Measurements from ENCODE around the gene PTPN22. TPM values are rescaled to one million over a fixed set of nuclear protein-coding genes. Genes with fewer than 3 reads are reported as not detected.

The PTPN22 gene
- total and polyA plus RNA-seq, 9 of the 15 experiments (the other 6 are each of a cell fraction or from before 2014, with no cell fraction given) = 0.45 to 4.6 (median 1.1) TPM

- TF ChIP-seq MITF (IDR thresholded peaks at IDR 0.05) = peak; percentile 80
- peak in 1 of 2 experiments; percentile 92; a peak in 2 of 4 replicates for TF ChIP-seq ZNF639 (CRISPR knock-in tag; conservative IDR thresholded peaks at IDR 0.05 in 1 of 2, IDR thresholded peaks at IDR 0.05 in 1 of 2)
- TF ChIP-seq ZNF699 (CRISPR knock-in tag; IDR thresholded peaks at IDR 0.05; ENCODE audit: insufficient replicate concordance) = no peak
- 0 out of 2 replicates have a peak, but pooled peaks have one; percentile 1 for TF ChIP-seq ZNF511 (CRISPR knock-in tag; IDR thresholded peaks at IDR 0.05)
- peak; percentile 92 for TF ChIP-seq CTBP1 (IDR thresholded peaks at IDR 0.05; ENCODE audit: borderline replicate concordance)
- TF ChIP-seq ZNF143 (CRISPR knock-in tag; IDR thresholded peaks at IDR 0.05) = peak; percentile 96
- peak; percentile 89 for TF ChIP-seq AFF4 (CRISPR knock-in tag; IDR thresholded peaks at IDR 0.05)
- peak; percentile 92 for TF ChIP-seq ZBTB2 (IDR thresholded peaks at IDR 0.05)
- peak; percentile 7; the same call in 1 of the 2 replicates for TF ChIP-seq SP1 (CRISPR knock-in tag; IDR thresholded peaks at IDR 0.05)
- peak; percentile 81 for TF ChIP-seq ZBTB7A (IDR thresholded peaks at IDR 0.05; ENCODE audit: borderline replicate concordance, control insufficient read depth, low read depth, low read length)
- TF ChIP-seq TAF9B (IDR thresholded peaks at IDR 0.05; ENCODE audit: partially characterized antibody) = peak; percentile 89
- TF ChIP-seq POLR2B (IDR thresholded peaks at IDR 0.05; ENCODE audit: low read depth, partially characterized antibody) = peak; percentile 88
- TF ChIP-seq PHTF2 (CRISPR knock-in tag; IDR thresholded peaks at IDR 0.05) = 0 out of 2 replicates have a peak, but pooled peaks have one; percentile 36
- TF ChIP-seq HES1 (IDR thresholded peaks at IDR 0.05; ENCODE audit: low read depth) = peak; percentile 86
- TF ChIP-seq ZNF507 (tag; conservative IDR thresholded peaks at IDR 0.05) = no peak
Observed at GRCh38 chr1:113811888-113812660, 59.4 kb downstream of the PTPN22 start, which contains the start of gene RSBN1 (continued).

All from K562 (cell line).